GM18907 (cell line): ENCODE results near the gene PARD3B.
A peak's percentile ranks its signal among the peaks of the same experiment; 100 is the strongest.

Experiments
- ATAC-seq: cut with Tn5 transposase; IDR thresholded peaks from one replicate; pipeline ENCODE4 v1.9.1; 2021; ENCODE audit warnings: mild to moderate bottlenecking, moderate library complexity; ENCODE audit not compliant: unreplicated experiment

Gene PARD3B

DNA sequence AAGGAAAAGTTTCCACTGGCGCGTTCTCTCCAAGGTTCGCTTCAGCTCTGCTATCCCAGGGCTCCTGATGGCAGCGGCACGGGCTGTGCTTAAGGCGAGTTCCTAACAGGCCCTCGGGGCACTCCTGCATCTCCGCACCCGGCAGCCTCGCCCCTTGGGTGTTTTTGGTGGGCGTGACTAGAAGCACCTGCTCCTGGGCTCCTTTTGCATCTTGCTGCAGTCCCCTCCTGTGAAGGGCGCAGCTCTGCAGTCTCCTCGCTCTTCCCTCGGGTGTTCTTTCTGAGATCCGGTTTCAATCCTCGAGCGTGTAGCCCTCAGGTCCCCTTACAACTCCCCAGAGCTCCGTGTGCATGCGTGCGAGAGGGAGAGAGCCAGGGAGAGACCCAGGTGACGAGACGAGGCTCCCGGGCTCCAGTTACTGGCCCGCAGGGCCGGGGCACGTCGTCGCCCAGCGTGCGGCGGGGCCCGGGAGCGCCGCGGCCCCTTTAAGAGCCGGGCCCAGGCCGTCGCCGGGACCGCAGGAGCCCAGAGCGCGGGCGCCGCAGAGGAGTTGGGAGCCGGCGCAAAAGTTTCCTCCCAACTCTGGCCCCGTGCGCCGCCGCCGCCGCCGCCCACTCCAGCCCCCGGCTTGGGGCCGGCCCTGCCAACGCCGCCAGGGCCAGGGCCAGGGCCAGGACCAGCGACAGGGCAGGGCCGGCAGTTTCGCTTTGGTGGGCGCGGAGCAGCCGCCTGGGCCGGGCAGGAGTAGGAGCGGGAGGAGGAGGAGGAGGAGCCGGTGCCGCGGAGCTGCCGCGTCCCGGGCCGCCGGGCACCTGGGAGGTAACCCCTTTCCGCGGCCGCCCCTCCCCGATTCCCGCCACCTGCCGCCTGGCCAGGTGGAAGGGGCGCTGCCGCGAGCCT lies at the start of gene PARD3B:
TSS of gene PARD3B (plus strand) at position 515 of the 900 bp plus-strand sequence. CDS start 525 bp downstream, outside the sequence.
- ATAC-seq, result peak; percentile 69

DNA sequence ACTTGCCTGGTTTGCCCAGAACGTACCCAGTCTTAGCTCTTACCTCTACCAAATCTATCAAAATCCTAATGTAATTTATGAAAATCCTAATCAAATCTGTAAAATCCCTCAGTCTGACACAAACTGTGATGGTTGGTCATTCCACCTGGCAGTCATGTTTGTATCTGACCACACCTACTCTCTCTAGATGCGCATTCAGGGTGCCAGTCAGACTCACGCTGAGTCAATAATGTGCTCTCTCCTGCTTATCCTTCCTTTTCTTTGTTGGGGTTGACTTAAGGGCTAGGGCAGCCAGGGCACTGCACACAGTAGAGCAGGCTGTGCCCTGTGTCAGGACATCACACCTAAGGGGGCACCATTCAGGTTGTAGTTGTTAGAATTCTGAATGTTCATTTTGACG lies 48.5 kb upstream of the PARD3B start:
- ATAC-seq, result no peak

- ATAC-seq, result no peak
Measured at GRCh38 chr2:204497855-204498254, 47.4 kb upstream of the PARD3B start.

DNA sequence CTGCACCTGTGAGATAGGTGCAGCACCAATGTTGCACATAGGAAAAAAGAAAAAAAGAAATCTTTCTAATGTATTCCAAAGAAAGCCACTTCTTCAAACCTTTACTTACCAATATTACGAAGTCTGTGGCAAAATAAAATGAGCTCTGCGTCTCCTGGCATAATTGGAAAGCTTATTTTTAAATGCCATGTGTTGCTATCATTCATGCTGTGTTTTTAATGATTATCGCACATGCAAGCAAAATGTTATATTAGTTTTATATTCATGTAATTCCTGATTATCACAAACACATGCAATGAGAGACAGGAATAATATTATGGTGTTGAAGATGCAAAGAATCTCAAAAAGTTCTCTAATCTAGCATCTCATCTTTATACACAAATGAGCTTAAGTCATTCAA lies 47.0 kb upstream of the PARD3B start:
- ATAC-seq, result no peak

- no peak for ATAC-seq
Measured at GRCh38 chr2:204503869-204504268, 41.4 kb upstream of the PARD3B start.

DNA sequence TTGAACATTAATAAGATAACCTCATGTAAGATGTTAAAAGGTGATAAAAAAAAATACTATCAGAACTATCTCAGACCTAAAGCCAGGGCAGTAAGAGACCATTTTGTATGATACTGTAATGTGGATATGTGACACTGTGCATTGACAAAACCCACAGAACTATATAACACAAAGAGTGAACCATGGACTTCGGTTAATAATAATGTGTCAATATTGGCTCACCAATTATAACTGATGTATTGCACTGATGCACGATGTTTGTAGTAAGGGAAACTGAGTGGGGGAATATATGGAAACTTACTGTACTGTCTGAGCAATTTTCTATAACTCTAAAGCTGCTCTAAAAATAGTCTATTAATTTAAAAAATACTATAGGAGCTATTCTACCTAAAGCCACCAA lies 40.7 kb upstream of the PARD3B start:
- ATAC-seq, result no peak

GRCh38 chr2:204505488-204505887 lies 39.8 kb upstream of the PARD3B start:
- ATAC-seq, result no peak

GRCh38 chr2:204505946-204506345 lies 39.3 kb upstream of the PARD3B start:
- ATAC-seq, result no peak

DNA sequence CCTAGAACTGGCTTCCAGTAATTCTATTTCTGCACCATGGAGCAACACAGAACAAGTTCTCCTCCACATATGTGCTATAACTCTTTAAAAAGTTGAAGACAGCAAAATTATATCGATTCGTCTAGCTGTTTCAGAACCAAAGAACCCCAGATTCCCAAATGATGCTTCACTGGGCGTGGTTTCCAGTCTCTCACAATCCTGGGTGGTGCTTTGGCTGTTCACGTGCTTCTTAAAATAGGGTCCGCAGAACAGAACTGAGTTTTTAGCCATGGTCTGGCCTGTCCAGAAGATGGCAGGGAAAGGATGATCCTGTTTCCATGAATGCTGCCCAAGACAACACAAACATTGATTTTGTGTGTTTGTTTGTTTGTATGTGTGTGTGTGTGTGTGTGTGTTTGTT lies 37.6 kb upstream of the PARD3B start:
- no peak for ATAC-seq

DNA sequence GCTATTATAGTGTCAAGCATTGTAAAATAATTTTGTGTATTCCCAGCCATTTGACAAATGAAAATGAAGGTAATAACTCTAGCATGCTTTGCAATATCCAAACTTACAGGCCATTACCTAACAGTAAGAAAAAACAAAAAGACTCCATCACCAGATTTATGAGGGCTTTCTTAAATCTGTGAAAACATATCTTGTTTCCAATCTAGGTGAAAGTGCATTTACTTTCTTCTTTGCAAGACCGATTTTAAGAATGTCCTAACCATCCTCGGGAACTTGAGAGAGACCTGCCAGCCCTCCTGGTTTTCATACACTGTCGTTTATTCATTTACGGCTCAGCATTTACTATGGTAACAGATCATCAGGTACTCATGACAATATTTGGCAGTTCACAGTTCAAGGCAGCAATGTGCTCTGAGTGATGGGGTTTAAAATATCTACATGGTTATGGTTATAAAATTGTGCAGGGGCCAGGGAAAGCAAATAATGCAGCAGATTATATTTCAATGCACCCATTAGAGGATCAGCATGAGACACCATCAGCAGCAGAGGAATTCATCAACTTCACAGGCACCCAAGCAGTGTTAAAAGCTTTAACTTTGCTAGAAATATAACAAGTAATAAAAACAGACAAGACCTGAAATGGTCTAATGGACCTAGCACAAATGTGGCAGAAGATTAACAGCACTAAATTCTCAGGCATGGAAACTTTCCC lies 34.4 kb upstream of the PARD3B start:
- no peak for ATAC-seq

DNA sequence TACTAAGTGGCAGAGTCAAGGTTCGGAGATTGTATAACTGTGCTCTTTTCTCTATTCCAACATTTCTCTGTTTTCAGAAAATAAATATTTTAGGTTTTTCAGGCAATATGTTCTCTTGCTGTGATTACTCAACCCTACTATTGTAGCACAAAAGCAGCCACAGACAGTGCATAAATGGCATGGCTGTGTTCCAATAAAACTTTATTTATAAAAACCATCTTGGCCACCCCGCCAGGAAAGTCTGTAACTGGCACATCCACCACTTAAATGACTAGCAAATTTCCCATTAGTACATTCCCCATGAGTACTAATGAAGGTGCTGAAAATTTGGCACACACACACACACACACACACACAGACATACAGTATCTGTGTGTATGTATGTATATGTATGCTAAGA lies 30.8 kb upstream of the PARD3B start:
- no peak for ATAC-seq

GRCh38 chr2:204515416-204515815 lies 29.9 kb upstream of the PARD3B start:
- ATAC-seq, result no peak

DNA sequence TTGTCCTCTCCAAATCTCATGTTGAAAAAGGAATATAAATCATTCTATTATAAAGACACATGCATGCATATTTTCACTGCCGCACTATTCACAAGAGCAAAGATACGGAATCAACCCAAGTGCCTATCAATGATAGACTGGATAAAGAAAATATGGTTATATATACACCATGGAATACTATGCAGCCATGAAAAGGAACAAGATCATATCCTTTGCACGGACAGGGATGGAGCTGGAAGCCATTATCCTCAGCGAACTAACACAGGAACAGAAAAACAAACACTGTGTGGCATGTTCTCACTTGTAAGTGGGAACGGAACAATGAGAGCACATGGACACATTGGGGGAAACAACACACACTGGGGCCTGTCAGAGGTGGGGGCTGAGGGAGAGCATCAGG lies 28.1 kb upstream of the PARD3B start:
- no peak for ATAC-seq

DNA sequence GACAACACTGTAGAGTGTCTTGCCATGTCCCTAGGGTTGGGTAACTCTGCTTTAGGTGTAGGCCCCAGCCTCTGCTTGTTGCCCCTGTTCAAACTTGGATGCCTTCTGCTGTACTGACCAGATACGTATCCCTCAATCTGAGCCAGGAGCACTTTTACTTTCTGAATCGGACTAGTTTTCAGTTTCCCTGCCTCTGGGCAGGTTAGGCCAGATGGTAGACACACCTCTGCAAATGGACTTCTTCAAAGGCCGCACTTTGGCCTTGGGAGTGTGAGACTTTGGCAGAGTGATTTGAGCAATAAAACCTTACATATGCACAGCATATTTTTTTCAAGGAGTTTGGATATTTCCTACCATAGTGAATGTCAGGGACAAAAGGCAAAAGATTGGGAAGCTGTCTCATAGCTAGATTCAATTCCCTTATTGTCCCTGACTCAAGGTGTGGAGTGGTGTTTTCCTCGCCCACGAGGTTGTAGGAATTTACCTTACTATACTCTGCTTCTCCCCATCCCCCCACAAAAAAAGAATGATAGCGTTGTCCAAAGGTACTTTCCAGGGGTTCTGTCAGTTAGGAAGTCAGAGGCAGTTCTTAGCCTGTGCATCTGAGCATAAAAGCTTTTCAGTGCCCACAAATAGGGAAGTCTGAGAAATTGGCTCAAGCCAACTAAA lies 15.3 kb upstream of the PARD3B start:
- no peak for ATAC-seq

DNA sequence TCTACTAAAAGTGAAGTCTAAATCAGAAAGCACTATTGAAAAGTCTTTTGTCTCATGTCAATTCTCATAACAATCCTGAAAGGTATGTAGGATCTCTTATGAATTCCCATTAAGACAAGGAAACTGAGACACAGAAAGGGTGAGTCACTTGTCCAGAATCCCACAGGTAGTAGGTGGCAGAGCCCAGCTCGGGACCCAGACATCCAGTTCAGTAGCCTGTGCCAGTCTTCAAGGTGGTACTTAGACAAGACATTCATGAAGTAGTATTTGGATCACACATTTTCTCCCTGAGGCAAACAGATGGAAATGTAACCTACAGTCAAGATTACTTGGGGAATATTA lies 14.8 kb upstream of the PARD3B start:
- no peak for ATAC-seq

DNA sequence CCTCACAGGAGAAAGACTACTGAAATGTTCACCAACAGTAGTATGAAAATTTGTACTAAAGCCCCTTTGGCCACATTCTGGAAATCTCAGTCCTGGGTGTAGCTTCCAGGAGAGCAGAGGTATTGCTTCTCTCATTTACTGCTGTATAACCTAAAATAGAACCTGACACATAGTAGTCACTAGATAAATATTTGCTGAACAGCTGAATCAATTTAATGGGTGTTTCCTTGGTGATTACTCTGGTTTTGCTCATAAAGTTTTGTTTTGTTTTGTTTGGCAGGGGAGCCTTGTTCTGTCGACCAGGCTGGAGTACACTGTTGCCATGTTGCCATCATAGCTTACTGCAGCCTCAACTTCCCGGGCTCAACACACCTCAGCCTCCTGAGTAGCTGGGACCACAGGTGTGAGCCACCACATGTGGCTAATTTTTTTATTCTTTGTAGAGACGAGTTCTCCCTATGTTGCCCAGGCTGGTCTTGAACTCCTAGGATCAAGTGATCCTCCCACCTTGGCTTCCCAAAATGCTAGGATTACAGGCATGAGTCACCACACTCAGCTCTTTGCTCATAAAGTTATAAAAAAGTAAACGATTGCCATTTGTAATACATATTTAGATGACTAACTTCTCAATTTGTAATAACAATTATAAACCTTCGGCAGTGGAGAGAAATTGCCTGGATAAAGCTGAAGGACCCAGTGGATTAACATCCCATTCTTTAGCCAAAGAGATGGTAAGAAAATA lies 11.5 kb upstream of the PARD3B start:
- no peak for ATAC-seq

DNA sequence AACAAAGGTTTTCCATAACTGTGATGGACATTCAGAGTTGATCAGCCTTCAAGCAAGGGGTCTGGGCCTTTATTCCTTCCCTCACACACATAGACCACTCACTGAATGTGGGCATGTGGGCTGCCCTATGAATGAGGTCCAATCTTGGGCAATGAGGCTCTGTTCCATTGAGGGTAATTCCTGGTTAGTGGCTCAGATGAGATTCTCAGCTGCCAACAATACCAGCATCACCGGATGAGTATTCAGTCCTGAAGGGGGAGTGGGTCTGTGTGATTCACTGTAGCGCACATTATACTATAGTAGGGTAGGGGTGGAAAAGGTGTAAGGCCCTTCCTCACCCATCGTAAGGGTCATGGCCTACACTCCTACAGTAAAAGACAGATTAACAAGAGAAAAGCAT lies 9.9 kb upstream of the PARD3B start:
- no peak for ATAC-seq

GRCh38 chr2:204535764-204536163 lies 9.5 kb upstream of the PARD3B start:
- no peak for ATAC-seq

GRCh38 chr2:204538182-204539018 lies 6.9 kb upstream of the PARD3B start:
- no peak for ATAC-seq

- ATAC-seq, result no peak
Measured at GRCh38 chr2:204539019-204539385, 6.3 kb upstream of the PARD3B start.
